Tibial nerve (tissue), 4 donors: ENCODE data around the gene MBP. TPM values are rescaled to one million over a fixed set of nuclear protein-coding genes. Genes with fewer than 3 reads are reported as not detected.
A peak's percentile ranks its signal among the peaks of the same experiment; 100 is the strongest.
"Not testable (repeated sequence)": the region's sequence is repeated elsewhere in the genome, so short reads cannot be mapped to it uniquely, and the experiment has no call there.

Source experiments
- DNase-seq, 2 donors: peaks; one replicate each; pipeline ENCODE4 v3.0.0-alpha.2; 2019; ENCODE audit warnings: low spot score in 2 of 2
- H3K27ac ChIP-seq, 4 donors: fragments of 200-600 bp; sonication (generic) in 3 of 4; one replicate each; pipeline ENCODE4 v1.5.1; 2017 to 2019; ENCODE audit warnings: mild to moderate bottlenecking in 1 of 4
- H3K27me3 ChIP-seq, 2 donors: fragments of 200-600 bp; sonication (generic) in 1 of 2; one replicate each; pipeline versions ENCODE4 v1.5.1 to v1.6.0; 2017 to 2019
- H3K36me3 ChIP-seq, 3 donors: fragments of 200-600 bp; sonication (generic); one replicate each; pipeline ENCODE4 v1.5.1; 2018 to 2019
- H3K4me1 ChIP-seq, 4 donors: fragments of 200-600 bp; sonication (generic) in 3 of 4; one replicate each; pipeline ENCODE4 v1.5.1; 2017 to 2019
- H3K4me3 ChIP-seq, 4 donors: fragments of 200-600 bp; sonication (generic) in 3 of 4; one replicate each; pipeline ENCODE4 v1.5.1; 2017 to 2019; ENCODE audit warnings: mild to moderate bottlenecking in 1 of 4, moderate library complexity in 1 of 4
- H3K9me3 ChIP-seq, 4 donors: fragments of 200-600 bp; sonication (generic) in 3 of 4; one replicate each; pipeline ENCODE4 v1.5.1; 2017 to 2019
- EP300 ChIP-seq, 2 donors: sonication (generic); formaldehyde crosslinking; IDR thresholded peaks; one replicate each; pipeline ENCODE4 v1.6.1; 2017; ENCODE audit warnings: antibody characterized with exemption in 2 of 2, mild to moderate bottlenecking in 1 of 2
- POLR2A ChIP-seq, 2 donors: fragments of 450-650 bp; IDR thresholded peaks; one replicate each; pipeline ENCODE4 v1.6.1; 2017; ENCODE audit warnings: antibody characterized with exemption in 2 of 2, mild to moderate bottlenecking in 2 of 2, moderate library complexity in 2 of 2
- WGBS, 2 donors: methylation state at CpG; one replicate each; pipeline ENCODE4 v1.1.5; 2018; 5-methylcytosine and 5-hydroxymethylcytosine counted together
- total RNA-seq, 4 donors: library from RNA; depleted of rRNA; stranded (reverse); fragments of >200 nt; gene quantifications; one replicate each; pipeline ENCODE4 v1.1.0, GENCODE V29; 2016
- TF ChIP-seq, protein P1 (sequence below), 5 experiments: fragments of 200-600 bp in 3 of 5; fragments of 450-650 bp in 2 of 5; sonication (generic) in 3 of 5; IDR thresholded peaks; one replicate each; pipeline ENCODE4 v1.5.1; 2016 to 2019; ENCODE audit warnings: antibody characterized with exemption in 5 of 5, mild to moderate bottlenecking in 3 of 5, moderate library complexity in 2 of 5

MBP gene
- total RNA-seq, 4 donors from 2014 or later: 831 to 1,485 (median 1,405) TPM

DNA sequence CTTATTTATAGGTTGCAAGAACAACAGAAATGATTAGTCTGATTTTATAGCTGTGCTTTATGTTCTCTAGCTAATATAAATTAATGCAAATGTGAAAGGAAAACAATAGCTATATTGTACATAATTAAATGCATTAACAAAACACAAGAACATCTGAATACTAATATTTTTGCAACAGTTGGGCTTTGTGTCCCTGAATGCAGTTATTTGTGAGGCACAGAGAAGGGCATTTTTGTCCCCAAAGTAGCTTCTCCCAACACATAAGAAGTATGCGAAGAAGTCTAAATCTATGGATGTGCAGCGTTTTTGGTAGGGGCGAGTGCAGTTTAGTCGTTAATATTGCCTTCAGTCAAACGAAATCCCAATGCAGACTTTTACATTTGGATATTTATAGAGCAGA, 110.0 kb downstream of the MBP start:
- Histone ChIP-seq H3K27me3 (no peaks in the 10 kb centered on the region), H3K36me3 (no peaks in the 10 kb centered on the region), H3K4me3 (no peak overlapping the region), H3K27ac (peak overlapping the region in 1 of 4 donors; percentile 35), H3K4me1 (peaks cover 0 to 23% (median 0%) of the 10 kb centered on the region in 4 donors), H3K9me3 (no peaks in the 10 kb centered on the region)
- 30 to 47% methylated on average over 5 of the region's 5 CpGs for WGBS, 2 donors
- TF ChIP-seq EP300 (IDR thresholded peaks at IDR 0.05): no peak
- no peak for TF ChIP-seq POLR2A (IDR thresholded peaks at IDR 0.05)
- TF ChIP-seq, protein P1, sequence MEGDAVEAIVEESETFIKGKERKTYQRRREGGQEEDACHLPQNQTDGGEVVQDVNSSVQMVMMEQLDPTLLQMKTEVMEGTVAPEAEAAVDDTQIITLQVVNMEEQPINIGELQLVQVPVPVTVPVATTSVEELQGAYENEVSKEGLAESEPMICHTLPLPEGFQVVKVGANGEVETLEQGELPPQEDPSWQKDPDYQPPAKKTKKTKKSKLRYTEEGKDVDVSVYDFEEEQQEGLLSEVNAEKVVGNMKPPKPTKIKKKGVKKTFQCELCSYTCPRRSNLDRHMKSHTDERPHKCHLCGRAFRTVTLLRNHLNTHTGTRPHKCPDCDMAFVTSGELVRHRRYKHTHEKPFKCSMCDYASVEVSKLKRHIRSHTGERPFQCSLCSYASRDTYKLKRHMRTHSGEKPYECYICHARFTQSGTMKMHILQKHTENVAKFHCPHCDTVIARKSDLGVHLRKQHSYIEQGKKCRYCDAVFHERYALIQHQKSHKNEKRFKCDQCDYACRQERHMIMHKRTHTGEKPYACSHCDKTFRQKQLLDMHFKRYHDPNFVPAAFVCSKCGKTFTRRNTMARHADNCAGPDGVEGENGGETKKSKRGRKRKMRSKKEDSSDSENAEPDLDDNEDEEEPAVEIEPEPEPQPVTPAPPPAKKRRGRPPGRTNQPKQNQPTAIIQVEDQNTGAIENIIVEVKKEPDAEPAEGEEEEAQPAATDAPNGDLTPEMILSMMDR (IDR thresholded peaks at IDR 0.05): no peak
- DNase-seq: no peak

GRCh38 chr18:77022116-77022515, 110.5 kb downstream of the MBP start:
- Histone ChIP-seq H3K27ac (peak overlapping the region in 1 of 4 donors; percentile 35), H3K27me3 (no peaks in the 10 kb centered on the region), H3K36me3 (no peaks in the 10 kb centered on the region), H3K4me1 (peaks cover 0 to 25% (median 0%) of the 10 kb centered on the region in 4 donors), H3K9me3 (no peaks in the 10 kb centered on the region), H3K4me3 (no peak overlapping the region)
- no peak for TF ChIP-seq EP300 (IDR thresholded peaks at IDR 0.05)
- TF ChIP-seq, protein P1 (IDR thresholded peaks at IDR 0.05): no peak
- no peak for TF ChIP-seq POLR2A (IDR thresholded peaks at IDR 0.05)
- 72 to 83% methylated on average over 12 of the region's 12 CpGs for WGBS, 2 donors
- DNase-seq: no peak

GRCh38 chr18:77021478-77021877, 111.1 kb downstream of the MBP start:
- H3K36me3 ChIP-seq, DNase-seq, H3K4me3 ChIP-seq, H3K9me3 ChIP-seq, H3K27me3 ChIP-seq: not testable (repeated sequence)
- Histone ChIP-seq H3K4me1 (peaks cover 0 to 25% (median 0%) of the 10 kb centered on the region in 4 donors), H3K27ac (peak overlapping the region in 2 of 4 donors; percentile 2 to 35)
- 90 to 91% methylated on average over 14 of the region's 14 CpGs for WGBS, 2 donors

DNA sequence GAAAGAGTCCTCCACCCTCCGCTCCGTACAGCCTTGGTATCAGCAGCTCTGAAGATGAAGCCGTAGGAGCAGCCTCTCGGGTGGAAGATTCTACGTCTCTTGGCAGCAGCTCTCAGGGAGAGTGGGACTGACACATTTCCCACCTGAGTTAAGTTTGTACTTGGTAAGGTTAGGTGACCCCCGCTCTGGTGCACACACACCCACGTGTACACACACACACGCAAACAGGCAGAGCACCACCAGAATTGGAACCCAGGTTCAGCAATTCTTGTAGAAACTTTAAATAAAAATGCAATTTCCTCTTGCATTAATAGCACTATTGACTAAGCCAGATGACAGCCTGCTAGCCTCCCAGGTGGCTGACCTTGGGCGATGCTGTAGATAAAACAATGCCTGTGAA, 111.5 kb downstream of the MBP start:
- 93% methylated on average over 9 of the region's 9 CpGs for WGBS, 2 donors
- Histone ChIP-seq H3K4me3 (no peak overlapping the region), H3K27ac (peak overlapping the region in 3 of 4 donors; percentile 2 to 56 (median 54)), H3K4me1 (peaks cover 0 to 25% (median 0%) of the 10 kb centered on the region in 4 donors), H3K36me3 (peaks cover 0 to 8% (median 0%) of the 10 kb centered on the region in 3 donors), H3K9me3 (no peaks in the 10 kb centered on the region), H3K27me3 (no peaks in the 10 kb centered on the region)
- TF ChIP-seq POLR2A (IDR thresholded peaks at IDR 0.05) (no peak), EP300 (IDR thresholded peaks at IDR 0.05) (no peak)
- TF ChIP-seq, protein P1 (IDR thresholded peaks at IDR 0.05): no peak
- no peak for DNase-seq

DNA sequence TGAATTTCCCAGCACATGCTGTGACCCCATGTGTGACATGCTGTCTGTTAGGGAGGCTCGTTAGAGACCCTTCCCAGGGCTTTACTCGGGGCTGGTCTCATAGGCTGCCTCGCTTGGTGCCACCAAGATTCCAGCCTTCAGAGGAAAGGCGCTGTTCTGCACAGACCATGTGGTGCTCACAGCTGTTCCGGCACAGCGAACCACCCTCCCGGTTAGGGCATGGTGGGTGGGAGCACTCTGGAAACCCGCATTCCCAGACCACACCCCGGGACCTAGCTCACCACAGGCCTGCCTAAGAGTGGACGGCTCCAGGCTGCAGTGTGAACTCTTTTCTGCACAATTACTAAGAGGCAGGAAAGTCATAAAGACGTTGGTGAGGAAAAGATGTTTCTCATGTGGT, 112.0 kb downstream of the MBP start:
- Histone ChIP-seq H3K36me3 (peaks cover 0 to 8% (median 0%) of the 10 kb centered on the region in 3 donors), H3K27me3 (no peaks in the 10 kb centered on the region), H3K4me3 (no peak overlapping the region), H3K9me3 (no peaks in the 10 kb centered on the region), H3K4me1 (peaks cover 0 to 25% (median 0%) of the 10 kb centered on the region in 4 donors), H3K27ac (peak overlapping the region in 2 of 4 donors; percentile 54 to 56)
- no peak for DNase-seq
- no peak for TF ChIP-seq POLR2A (IDR thresholded peaks at IDR 0.05)
- 67 to 80% methylated on average over 7 to 10 of the region's 11 CpGs for whole genome bisulfite sequencing, 2 donors

DNA sequence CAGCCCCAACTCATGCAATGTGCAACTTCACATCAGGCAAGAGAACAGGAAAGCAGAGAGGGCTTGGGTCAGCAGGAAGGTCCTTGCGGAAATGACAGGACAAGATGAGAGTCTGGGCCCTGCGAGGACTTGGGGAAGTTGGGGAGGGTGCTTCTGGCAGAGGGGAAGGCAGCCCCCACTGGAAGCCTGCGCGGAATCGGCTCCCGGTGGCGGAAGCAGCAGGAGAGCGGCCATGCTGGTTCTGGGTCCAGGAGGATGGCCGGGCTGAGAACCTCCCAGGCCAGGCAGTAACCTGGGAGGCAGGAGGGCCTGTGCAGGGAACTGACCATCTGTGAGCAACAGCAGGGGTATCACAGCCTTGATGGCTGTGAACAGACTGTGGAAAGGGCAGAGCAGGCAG, 112.9 kb downstream of the MBP start:
- WGBS, 2 donors: 96 to 97% methylated on average over 9 of the region's 9 CpGs
- H3K27me3 ChIP-seq: no peaks in the 10 kb centered on the region
- peaks cover 0 to 8% (median 0%) of the 10 kb centered on the region in 3 donors for H3K36me3 ChIP-seq
- peak overlapping the region in 2 of 4 donors; percentile 54 to 56 for H3K27ac ChIP-seq
- H3K4me1 ChIP-seq: peaks cover 0 to 34% (median 0%) of the 10 kb centered on the region in 4 donors
- no peaks in the 10 kb centered on the region for H3K9me3 ChIP-seq
- no peak overlapping the region for H3K4me3 ChIP-seq
- no peak for DNase-seq
- TF ChIP-seq EP300 (IDR thresholded peaks at IDR 0.05): no peak

- DNase-seq, H3K4me3 ChIP-seq, H3K9me3 ChIP-seq, H3K36me3 ChIP-seq, H3K27me3 ChIP-seq: not testable (repeated sequence)
- Histone ChIP-seq H3K4me1 (peaks cover 0 to 43% (median 3%) of the 10 kb centered on the region in 4 donors), H3K27ac (peak overlapping the region in 1 of 4 donors; percentile 94)
These were observed 113.9 kb downstream of the MBP start for GRCh38 chr18:77018650-77019049.
